Immature natural killer cell (primary cell): ENCODE data around the gene SEC61A1. TPM values are rescaled to one million over a fixed set of nuclear protein-coding genes. Genes with fewer than 3 reads are reported as not detected.

ENCODE experiments used
- DNase-seq, 3 donors: peaks; one replicate each; pipeline ENCODE4 v3.0.0; 2022; ENCODE audit warnings: mixed read lengths in 1 of 3
- H3K27ac Mint-ChIP-seq, 6 donors: one replicate each; pipeline ENCODE4 v1.8.0; 2020; ENCODE audit warnings: mixed read lengths in 6 of 6, mild to moderate bottlenecking in 5 of 6, inconsistent platforms in 4 of 6, moderate library complexity in 3 of 6
- H3K27me3 Mint-ChIP-seq, 3 donors: one replicate each; pipeline ENCODE4 v1.8.0; 2020 to 2021; ENCODE audit warnings: low read depth in 3 of 3, mild to moderate bottlenecking in 3 of 3, mixed read lengths in 3 of 3, moderate library complexity in 3 of 3, inconsistent platforms in 1 of 3
- H3K36me3 Mint-ChIP-seq, 3 donors: one replicate each; pipeline ENCODE4 v1.8.0; 2020; ENCODE audit warnings: mixed read lengths in 3 of 3, inconsistent platforms in 2 of 3, mild to moderate bottlenecking in 2 of 3
- H3K4me1 Mint-ChIP-seq, 2 donors: one replicate each; pipeline ENCODE4 v1.8.0; 2020; ENCODE audit warnings: inconsistent platforms in 2 of 2, mild to moderate bottlenecking in 2 of 2, mixed read lengths in 2 of 2, moderate library complexity in 1 of 2
- H3K4me3 Mint-ChIP-seq, 5 donors: one replicate each; pipeline ENCODE4 v1.8.0; 2020; ENCODE audit warnings: mild to moderate bottlenecking in 5 of 5, mixed read lengths in 5 of 5, inconsistent platforms in 3 of 5, moderate library complexity in 3 of 5
- H3K9me3 Mint-ChIP-seq, 6 donors: one replicate each; pipeline ENCODE4 v1.8.0; 2020; ENCODE audit warnings: mild to moderate bottlenecking in 6 of 6, mixed read lengths in 6 of 6, inconsistent platforms in 4 of 6, moderate library complexity in 3 of 6
- polyA plus RNA-seq, 3 donors: library from polyadenylated mRNA; unstranded; fragments of 300-500 nt; fragmentation: Illumina TruSeq; gene quantifications; one replicate each; pipeline ENCODE4 v1.2.3, GENCODE V29; 2021

Gene SEC61A1
- polyA plus RNA-seq, 3 donors from 2014 or later: 107 to 195 (median 172) TPM

DNA sequence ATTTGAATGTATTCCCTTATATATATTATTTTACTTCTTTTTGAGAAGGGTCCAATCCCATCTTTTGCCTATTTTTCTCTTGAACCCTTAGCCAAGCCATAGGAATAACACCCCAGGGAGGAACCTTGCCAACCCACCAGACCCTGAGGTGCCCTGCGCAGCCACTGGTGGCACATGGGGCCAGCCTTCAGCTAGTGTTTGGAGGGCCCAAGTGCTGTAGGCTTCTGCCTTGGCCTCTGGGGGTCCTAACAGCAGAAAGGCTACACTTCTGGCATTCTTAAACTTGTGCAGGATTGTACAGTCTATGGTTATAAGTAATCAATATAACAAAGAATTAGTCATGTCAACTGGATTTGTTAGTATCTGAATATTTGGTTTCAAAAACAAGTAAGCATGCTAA, 36.9 kb downstream of the SEC61A1 start:
- Mint-ChIP-seq H3K4me3 (no peak overlapping the region), H3K27ac (no peak overlapping the region), H3K9me3 (no peaks in the 10 kb centered on the region), H3K4me1 (no peaks in the 10 kb centered on the region), H3K27me3 (no peaks in the 10 kb centered on the region), H3K36me3 (peaks cover 7 to 18% (median 15%) of the 10 kb centered on the region in 3 donors)
- no peak for DNase-seq

DNA sequence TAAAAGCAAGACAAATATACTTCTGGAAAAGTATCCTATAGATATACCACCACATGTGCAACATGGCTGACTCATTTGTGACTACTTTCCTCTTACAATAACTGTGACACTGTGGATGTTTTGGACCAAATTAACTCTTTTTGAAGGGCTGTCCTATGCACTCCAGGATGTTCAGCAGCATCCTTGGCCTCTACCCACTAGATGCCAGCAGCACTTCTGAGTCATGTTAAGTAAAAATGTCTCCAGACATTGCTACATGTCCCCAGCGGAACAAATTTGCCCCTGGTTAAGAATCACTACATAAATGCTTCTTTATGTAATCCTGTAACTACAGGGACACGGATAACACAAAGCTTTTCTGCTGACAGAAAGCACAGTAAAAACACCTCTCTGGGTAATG, 39.3 kb downstream of the SEC61A1 start:
- Mint-ChIP-seq H3K9me3 (no peaks in the 10 kb centered on the region), H3K4me3 (no peak overlapping the region), H3K27ac (no peak overlapping the region), H3K36me3 (peaks cover 8 to 21% (median 10%) of the 10 kb centered on the region in 3 donors), H3K27me3 (peaks cover 0 to 2% (median 0%) of the 10 kb centered on the region in 3 donors), H3K4me1 (no peaks in the 10 kb centered on the region)
- no peak for DNase-seq

DNA sequence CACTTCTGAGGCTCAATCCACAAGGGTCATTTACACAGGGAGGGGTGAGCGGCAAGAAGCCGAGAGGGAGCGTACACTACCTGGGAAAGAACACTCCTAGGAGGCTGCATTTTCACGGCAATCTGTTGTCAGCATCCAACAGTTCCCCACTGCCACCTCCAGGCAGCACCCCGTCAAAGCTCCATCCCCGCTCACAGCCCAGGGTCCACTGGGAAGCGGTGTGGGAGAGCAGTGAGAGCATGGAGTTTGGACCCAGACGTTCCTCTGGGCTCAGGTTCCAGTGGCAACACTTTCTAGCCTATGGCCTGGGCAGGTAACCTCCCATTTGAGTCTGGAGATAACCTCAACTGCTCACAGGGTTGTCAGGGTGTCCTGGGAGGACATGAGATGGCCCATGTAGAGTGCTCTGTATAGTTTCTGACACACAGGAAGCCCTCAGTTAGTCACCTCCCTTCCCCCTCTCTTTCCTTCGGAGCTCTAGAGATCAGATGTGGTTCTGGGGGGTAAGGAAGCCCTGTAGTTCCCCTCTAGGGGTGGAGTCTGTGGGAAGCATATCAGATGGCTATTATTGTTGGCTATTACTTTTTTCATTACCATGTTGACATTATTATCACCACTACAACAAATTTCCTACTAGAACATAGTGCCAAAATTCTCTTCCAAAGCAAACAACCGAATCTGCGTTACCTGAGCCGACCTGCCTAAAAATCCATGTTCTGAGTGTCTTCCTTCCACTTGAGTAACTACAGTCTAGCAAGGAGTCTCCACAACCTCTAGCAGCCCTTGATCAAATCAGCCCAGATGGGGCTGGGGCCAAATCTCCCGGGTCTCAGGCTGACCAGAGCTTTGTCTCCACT, 42.3 kb downstream of the SEC61A1 start:
- Mint-ChIP-seq H3K36me3 (peaks cover 20 to 26% (median 23%) of the 10 kb centered on the region in 3 donors), H3K4me3 (no peak overlapping the region), H3K27ac (peak overlapping the region in 1 of 6 donors; percentile 14), H3K4me1 (no peaks in the 10 kb centered on the region), H3K27me3 (peaks cover 0 to 2% (median 0%) of the 10 kb centered on the region in 3 donors), H3K9me3 (no peaks in the 10 kb centered on the region)
- DNase-seq: no peak

DNA sequence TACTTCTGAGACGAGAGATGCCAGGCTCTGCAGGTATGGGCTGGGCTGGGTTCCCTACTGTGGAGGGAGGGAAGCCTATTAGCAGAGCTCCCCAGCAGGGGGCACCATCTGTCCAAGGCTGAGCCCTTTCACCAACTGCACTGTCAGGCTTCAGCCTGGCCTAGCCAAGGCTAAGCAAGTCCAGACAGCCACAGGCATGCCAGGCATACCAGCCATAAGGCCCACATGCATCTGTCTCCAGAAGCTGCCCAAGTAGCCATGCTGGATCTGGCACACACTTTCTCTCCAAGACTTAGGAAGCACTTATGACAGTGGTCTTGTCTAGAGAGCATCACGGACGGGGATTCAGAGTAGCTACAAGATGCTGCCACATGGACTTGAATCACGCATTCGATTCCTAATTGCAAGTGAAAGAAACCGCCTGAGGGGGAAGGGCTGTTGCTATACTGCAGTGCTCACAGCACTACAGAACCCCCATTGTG, 43.0 kb downstream of the SEC61A1 start:
- Mint-ChIP-seq H3K9me3 (no peaks in the 10 kb centered on the region), H3K4me1 (no peaks in the 10 kb centered on the region), H3K36me3 (peaks cover 25 to 33% (median 26%) of the 10 kb centered on the region in 3 donors), H3K4me3 (no peak overlapping the region), H3K27me3 (peaks cover 0 to 2% (median 0%) of the 10 kb centered on the region in 3 donors), H3K27ac (peak overlapping the region in 2 of 6 donors; percentile 14 to 50)
- DNase-seq: peak; percentile 60 to 73 (median 61)

DNA sequence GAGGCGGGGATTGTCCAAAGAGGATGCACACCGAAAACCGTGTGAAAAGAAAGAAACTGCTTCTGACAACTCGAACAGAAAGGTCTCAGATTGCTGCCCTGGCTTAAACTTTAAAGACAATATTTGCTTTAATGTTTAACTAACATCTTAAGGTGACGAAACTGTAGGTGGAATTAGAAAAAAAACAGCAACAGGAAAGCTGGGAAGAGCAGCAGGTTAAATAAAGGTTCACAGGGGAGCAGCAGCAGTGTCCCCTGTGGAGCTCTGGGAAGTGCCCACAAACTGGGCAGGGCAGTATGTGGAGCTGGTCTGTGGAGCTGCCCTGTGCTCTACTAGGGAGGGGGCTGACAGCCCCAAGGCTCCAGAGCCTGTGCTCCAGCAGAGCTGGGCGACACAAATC, 46.0 kb downstream of the SEC61A1 start:
- peaks cover 0 to 2% (median 0%) of the 10 kb centered on the region in 3 donors for H3K27me3 Mint-ChIP-seq
- H3K4me3 Mint-ChIP-seq: no peak overlapping the region
- H3K4me1 Mint-ChIP-seq: no peaks in the 10 kb centered on the region
- H3K9me3 Mint-ChIP-seq: no peaks in the 10 kb centered on the region
- no peak for DNase-seq
- H3K27ac Mint-ChIP-seq: peak overlapping the region in 1 of 6 donors; percentile 49
- H3K36me3 Mint-ChIP-seq: peaks cover 37 to 42% (median 41%) of the 10 kb centered on the region in 3 donors

DNA sequence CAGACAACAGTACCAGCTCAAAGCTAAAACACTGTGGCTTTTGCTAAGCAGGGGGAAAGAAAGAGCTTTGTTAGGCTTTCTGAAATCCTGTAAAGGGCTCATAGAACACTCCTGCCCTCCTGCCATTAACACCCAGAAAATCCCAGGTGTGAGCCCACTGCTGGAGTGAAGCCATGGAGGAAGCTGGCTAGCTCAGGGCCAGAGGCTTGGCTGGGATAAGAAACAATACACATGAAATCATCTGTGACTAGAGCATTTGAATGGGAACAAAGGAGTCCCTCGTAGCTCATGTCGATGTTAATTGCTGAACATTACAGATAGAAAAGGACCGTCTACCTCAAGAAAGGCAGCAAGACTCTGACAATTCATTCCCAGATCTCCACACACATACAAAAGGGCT, 47.9 kb downstream of the SEC61A1 start:
- no peaks in the 10 kb centered on the region for H3K27me3 Mint-ChIP-seq
- H3K4me1 Mint-ChIP-seq: no peaks in the 10 kb centered on the region
- H3K27ac Mint-ChIP-seq: no peak overlapping the region
- no peak overlapping the region for H3K4me3 Mint-ChIP-seq
- H3K9me3 Mint-ChIP-seq: no peaks in the 10 kb centered on the region
- DNase-seq: no peak
- peaks cover 35 to 55% (median 44%) of the 10 kb centered on the region in 3 donors for H3K36me3 Mint-ChIP-seq

DNA sequence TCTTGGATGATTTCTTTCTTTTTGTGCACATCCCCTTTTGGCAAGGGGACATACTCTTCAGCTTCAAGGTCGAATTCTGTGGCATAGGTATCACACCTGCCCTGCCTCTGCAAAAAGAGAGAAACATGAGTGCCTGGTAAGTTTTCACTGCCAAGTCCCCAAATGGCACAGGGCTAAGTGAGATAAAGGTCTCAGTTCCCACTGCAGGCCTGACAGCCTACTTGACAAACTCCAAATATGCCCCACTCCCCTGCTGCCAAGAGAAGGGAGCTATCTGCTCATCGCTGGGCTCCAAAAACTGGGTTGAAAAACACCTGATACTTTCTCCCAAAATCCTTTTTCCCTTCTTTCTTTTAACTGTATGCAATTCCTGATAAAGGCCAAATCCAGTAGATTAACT, 48.4 kb downstream of the SEC61A1 start:
- Mint-ChIP-seq H3K27me3 (no peaks in the 10 kb centered on the region), H3K4me3 (no peak overlapping the region), H3K27ac (no peak overlapping the region), H3K4me1 (no peaks in the 10 kb centered on the region), H3K9me3 (no peaks in the 10 kb centered on the region), H3K36me3 (peaks cover 32 to 53% (median 40%) of the 10 kb centered on the region in 3 donors)
- DNase-seq: no peak

DNA sequence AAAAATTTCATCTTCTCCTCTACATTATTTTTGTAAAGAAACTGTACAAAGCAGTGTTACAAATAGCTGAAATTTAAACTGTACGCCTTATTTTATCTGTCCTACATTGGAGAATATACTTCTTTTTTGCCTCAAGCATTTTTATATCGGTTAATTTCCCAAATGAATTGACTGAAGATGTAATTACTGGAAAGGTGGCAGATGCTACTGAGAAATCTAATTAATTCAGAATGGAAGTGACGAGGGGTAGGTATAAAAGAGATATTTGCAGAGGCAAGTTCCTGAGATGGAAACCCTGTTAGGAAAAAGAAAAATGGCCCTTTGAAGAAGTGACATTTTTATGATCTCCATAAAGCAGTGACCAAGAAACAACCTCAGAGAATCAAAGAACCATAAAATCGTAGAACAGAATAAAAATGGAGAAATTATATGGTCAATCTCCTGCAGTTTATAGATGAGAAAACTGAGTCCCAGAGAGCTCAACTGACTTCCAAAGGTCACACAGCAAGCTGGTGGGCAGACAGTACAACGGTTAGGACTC, 51.0 kb downstream of the SEC61A1 start:
- no peaks in the 10 kb centered on the region for H3K4me1 Mint-ChIP-seq
- H3K27ac Mint-ChIP-seq: no peak overlapping the region
- no peak for DNase-seq
- no peak overlapping the region for H3K4me3 Mint-ChIP-seq
- H3K9me3 Mint-ChIP-seq: no peaks in the 10 kb centered on the region
- H3K27me3 Mint-ChIP-seq: peaks cover 0 to 2% (median 0%) of the 10 kb centered on the region in 3 donors
- H3K36me3 Mint-ChIP-seq: peaks cover 22 to 36% (median 32%) of the 10 kb centered on the region in 3 donors

DNA sequence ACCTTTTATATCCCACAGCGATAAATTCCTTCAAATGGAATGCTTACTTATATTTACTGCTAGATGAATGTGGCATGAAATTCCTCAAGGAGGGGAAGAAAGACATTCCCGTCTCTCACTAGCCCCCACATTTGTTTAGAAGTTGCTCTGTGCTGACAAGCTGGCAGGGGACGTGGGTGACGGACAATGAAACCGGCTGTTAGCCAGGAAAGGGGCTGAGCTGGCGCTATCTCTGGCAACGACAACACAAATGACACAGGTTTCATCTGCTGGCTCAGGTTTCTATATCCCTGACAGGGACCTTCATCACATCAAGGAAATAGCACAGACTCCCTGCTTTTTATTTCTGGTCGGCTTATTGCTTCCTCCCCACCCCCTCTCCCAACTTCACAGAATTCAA, 55.6 kb downstream of the SEC61A1 start:
- Mint-ChIP-seq H3K4me1 (peaks cover 7 to 8% of the 10 kb centered on the region in 2 donors), H3K27me3 (peaks cover 0 to 2% (median 0%) of the 10 kb centered on the region in 3 donors), H3K27ac (no peak overlapping the region), H3K9me3 (no peaks in the 10 kb centered on the region), H3K36me3 (peaks cover 17 to 39% (median 27%) of the 10 kb centered on the region in 3 donors), H3K4me3 (no peak overlapping the region)
- DNase-seq: no peak

DNA sequence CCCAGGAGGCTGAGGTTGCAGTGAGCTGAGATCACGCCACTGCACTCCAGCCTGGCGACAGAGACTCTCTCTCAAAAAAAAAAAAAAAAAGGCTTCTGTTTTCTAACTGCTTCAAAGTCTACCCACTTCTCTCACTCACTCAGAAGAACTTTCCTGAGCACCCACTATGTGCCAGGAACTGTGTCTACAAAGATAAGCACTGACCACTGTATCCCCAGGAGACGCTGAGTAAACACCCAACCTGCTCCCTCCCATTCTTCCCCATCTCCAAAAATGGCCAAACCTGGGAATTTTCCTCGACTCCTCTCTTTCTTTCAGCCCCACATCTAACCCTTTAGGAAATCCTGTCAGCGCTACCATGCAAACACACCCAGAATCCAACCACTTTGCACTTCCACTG, 58.9 kb downstream of the SEC61A1 start:
- Mint-ChIP-seq H3K4me1 (peaks cover 26 to 35% of the 10 kb centered on the region in 2 donors), H3K4me3 (no peak overlapping the region), H3K27me3 (peaks cover 0 to 2% (median 0%) of the 10 kb centered on the region in 3 donors), H3K27ac (peak overlapping the region; percentile 22 to 98 (median 64)), H3K36me3 (peaks cover 13 to 37% (median 36%) of the 10 kb centered on the region in 3 donors), H3K9me3 (no peaks in the 10 kb centered on the region)
- no peak for DNase-seq

DNA sequence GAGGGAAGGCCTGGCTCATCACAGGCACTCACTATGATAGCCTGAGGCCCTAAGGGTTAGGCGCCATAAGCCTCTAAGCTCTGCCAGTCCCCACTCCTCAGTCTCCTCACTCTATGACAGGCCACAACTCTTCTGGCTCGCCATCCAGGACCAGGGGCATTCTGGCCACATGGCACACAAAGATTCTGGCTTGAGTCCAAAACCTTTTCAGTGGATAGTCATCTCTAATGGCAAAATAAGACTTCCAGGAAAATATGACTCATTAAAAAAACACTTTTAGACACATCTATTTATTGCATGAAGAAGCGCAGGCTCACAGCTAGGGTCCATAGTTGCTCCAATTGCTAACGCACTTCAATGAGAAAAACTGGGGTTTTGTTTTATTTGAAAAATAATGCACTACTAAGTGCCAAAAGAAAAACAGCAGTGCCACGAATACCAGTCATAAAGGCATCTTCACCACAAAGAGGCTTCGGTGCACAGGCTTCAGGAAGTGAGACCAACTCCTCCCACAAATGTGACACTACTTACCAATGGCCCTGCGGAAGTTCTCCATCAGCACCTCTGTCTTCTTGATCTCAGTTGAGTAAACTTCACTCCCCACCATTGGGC, 60.2 kb downstream of the SEC61A1 start:
- Mint-ChIP-seq H3K9me3 (no peaks in the 10 kb centered on the region), H3K27me3 (no peaks in the 10 kb centered on the region), H3K4me3 (peak overlapping the region; percentile 26 to 79 (median 56)), H3K4me1 (peaks cover 26 to 35% of the 10 kb centered on the region in 2 donors), H3K36me3 (peaks cover 14 to 45% (median 42%) of the 10 kb centered on the region in 3 donors), H3K27ac (peak overlapping the region; percentile 87 to 98 (median 94))
- peak; percentile 28 to 68 (median 40) for DNase-seq

DNA sequence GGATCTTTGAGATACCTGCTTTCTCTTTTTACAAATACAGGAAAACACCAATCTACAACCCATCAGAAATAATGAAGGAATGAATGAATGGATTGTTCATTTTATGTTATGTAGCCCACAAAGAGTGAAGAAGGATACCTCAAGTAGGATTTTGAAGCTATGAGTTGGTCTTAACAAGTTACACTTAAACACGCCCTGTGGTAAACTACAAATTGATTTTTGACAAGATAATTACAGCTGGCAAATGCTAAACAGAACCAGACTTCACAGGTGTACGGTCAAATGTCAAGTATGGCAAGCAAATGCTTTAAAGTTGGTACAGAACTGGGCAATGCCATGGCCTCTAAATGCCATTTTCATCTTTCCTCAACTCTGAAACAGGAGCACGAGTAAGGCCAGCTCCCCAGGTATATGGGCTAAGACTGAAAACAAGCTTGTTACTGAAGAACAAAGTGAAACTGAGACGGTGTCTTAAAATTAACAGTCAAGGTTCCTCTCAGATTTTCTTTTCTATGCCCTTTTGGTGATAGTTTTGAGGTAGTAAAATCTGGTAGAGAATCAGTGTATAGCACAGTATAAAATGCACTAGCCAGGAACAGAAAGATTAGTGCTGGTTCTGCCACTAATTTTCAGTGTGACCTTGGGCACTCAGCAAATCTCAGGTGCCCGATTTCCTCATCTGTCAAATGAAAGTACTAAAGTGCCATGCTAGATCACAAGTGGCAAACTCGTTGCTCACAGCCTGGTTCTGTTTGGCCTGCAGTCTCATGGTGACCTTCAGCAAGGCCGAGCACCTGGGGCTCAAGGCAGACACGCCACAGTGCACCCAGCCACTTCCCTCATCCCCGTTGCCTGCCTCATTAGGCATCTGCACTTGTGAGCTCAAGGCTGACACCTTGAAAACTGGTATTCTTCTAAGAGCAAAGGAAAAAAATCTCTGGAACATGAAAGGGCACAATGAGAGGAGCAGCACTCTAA, 61.9 kb downstream of the SEC61A1 start:
- peak overlapping the region; percentile 37 to 85 (median 66) for H3K4me3 Mint-ChIP-seq
- H3K27ac Mint-ChIP-seq: peak overlapping the region; percentile 81 to 95 (median 90)
- peaks cover 26 to 35% of the 10 kb centered on the region in 2 donors for H3K4me1 Mint-ChIP-seq
- no peaks in the 10 kb centered on the region for H3K9me3 Mint-ChIP-seq
- no peaks in the 10 kb centered on the region for H3K27me3 Mint-ChIP-seq
- DNase-seq: peak in 1 of 3 donors; percentile 20
- peaks cover 23 to 42% (median 38%) of the 10 kb centered on the region in 3 donors for H3K36me3 Mint-ChIP-seq
